DMS53 (cell line): Measurements from ENCODE around the gene SUFU.

Experiments
- DNase-seq: peaks from one replicate; lab custom pipeline; 2025; lab: John Stamatoyannopoulos, UW

The SUFU gene

DNA sequence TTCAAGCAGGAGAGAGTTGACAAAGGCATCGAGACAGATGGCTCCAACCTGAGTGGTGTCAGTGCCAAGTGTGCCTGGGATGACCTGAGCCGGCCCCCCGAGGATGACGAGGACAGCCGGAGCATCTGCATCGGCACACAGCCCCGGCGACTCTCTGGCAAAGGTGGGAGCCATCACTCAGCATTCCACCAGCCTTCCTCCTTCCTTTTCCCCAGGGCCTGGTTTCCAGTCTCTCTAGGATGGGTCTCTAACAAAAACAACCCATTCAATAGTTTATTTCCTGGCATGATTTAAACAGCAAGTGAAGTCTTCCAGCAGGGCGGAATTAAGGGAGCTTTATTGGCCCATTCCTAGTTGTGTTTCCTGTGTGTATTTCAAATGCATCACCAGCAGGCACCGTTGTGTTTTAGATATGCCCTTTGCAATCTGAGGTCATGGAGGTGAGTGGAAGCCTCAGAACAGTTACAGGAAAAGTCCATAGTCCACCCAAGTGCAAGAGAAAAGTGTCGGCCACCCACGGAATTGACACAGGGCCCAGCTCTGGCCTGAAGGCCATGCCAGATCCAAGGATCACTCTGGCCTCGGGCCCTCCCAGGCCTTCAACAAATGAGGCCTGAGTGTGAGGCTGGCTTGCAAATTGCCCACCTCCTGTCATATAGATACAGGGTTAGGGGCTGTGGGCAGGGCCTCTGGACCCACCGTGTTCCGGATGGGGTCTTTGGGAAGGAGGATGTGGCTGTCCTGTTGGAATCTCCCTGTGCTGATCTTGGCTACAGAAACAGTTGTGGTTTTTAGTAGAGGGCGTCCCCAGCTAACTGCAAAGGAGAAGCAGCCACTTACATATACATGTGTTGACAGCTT lies 93.6 kb downstream of the SUFU start:
- no peak for DNase-seq

- DNase-seq: no peak
Measured at GRCh38 chr10:102598243-102598642, 94.5 kb downstream of the SUFU start.

DNA sequence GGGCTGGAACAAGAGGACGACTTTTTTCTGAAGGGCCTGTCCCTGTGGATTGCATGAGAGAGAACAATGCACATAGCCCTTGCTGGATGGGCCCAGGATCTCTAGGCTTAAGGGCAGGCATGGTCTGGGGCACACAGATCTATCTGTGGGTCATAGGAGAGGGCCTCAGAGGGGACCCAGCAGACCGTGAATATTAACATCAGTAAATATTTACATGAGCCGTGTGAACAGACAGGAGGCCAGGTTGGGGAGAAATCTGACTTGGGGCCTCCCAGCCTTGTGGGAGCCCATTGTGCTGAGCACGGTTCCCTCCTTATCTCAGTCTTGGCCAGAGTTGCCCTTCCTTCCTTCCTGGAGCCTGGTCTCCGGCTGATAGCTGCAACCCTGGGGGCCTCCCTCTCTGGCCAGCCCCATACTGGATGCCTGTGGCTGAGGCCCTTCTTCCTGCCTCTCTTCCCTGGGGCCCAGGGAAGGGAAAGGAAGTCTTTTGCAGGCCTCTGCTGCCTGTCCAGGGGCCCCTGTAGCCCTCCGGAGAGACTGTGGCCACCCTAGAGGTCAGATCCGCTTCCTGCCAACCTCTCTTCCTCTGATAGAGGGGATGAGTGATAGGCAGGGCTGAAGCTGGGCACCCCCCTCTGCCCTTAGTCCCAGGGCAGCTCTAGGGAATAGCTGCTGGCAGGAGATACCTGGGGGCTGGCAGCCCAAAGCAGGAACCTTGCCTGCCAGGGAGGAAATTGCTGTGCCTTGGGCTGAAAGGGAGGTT lies 96.0 kb downstream of the SUFU start:
- peak; percentile 85 for DNase-seq

DNA sequence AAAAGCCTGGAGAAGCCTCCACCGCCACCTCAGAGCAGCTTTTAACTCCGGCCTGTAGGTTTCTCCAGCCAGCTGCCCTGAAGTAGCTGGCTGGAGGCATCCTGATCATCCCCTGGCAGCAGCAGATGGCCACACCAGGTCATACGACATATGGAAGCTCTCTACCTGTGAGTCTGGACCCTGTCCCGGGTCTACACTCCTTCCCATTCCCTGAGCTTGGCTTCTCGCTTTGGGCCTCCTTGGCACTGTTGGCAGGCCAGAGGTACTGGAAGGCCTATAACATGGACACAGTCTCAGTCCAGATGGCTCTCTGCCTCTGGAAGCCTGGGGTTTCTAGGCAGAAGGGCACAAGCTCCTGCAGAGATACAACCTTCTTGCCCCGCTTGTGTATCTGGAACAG lies 97.0 kb downstream of the SUFU start:
- no peak for DNase-seq

DNA sequence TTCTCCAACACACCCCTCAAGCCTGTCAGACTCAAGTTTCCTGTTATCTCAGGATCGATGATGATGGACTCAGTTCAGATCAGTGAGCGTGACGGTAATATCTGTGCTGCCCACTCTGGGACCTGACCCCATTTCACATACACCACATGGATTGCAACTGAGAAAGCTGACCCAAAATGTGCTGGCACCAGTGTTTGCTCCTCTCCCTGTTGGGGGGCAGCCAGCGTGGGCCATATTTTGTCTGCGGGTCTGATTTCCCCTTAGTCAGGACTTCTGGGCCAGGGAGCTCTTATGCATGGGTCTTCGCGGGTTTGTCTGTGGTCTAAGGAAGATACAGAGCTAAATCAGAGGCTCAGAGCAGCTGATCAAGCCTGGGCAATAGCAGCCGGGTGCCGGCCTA lies 97.9 kb downstream of the SUFU start:
- DNase-seq: no peak

GRCh38 chr10:102602272-102603045 lies 98.7 kb downstream of the SUFU start:
- DNase-seq: no peak

GRCh38 chr10:102603946-102604345 lies 100.2 kb downstream of the SUFU start:
- DNase-seq: no peak

DNA sequence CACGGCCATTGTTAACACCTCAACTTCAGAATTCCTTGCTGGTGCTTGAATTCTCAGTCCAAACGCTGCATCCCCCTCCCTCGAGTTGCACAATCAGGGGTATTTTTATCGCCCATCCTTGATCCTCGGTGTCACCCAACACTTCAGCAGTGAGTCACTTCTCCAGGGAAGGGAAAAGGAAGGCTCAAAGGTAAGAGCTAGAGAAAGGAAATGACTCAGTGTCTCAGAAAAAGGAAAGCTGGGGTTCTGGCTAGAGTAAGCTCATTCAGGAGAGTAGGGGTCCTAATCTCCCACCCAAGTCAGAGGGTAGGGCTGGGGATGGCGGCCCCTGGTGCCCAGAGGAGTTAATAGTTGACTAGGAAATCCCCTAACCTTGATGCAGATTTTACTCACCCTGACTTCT lies 100.7 kb downstream of the SUFU start:
- DNase-seq: peak; percentile 26

DNA sequence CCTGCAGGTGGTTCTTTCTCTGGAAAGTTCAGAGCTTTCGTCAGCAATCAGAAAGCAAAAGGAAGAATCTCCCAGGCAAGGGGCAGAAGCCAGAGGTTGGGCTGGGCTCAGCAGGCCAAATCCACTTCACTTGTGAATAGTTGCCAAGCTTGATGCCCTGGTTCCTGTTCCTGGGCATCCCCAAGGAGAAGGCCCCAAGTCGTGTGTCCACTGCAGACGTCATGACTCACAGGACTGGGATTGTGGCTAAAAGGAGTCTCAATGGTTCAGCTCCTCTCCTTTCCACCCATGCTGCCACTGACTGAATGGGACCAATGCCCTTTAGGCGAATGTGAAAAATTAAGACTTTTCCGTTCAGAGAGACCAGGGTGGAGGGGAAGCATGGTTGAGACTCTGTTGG lies 101.9 kb downstream of the SUFU start:
- DNase-seq: no peak

DNA sequence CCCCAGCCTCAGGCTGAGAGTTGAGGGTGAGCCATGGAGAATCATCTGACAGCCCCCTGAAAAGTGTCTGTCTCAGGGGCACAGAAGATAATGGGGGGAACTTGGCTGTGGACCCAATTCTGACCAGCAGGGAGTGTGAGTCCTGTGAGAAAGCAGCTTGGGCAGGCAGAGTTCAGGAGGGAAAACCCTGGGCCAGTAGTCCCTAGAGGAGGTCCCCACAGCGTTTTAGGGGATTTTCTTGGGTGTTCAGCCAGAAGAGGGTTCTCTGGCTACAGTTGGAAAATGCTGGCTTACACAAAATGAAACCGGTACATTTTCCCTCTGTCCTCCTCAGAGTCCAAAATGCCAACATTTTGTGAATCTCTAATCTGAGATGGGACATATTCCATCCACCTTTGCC lies 104.7 kb downstream of the SUFU start:
- DNase-seq: no peak

DNA sequence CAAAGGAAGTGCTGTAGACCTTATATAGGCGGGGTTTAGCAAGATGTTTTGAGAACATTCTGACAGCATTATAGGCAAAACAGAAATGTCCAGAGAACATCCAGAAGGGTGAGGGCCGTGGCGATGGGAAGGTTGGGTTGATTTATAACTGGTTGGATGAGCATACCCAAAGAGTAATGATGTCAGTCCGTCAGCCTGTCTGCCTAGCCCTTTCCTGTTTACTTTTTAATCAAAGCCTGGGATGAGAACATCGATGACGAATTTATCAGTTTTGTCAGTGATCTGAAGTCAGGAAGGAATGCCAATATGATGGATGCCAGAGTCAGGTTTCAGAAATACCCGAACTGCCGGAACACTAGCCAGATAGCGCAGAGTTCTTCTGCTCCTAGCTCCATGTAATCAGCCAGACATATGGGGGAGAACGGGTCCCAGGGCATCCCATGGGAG lies 106.7 kb downstream of the SUFU start:
- DNase-seq: no peak

DNA sequence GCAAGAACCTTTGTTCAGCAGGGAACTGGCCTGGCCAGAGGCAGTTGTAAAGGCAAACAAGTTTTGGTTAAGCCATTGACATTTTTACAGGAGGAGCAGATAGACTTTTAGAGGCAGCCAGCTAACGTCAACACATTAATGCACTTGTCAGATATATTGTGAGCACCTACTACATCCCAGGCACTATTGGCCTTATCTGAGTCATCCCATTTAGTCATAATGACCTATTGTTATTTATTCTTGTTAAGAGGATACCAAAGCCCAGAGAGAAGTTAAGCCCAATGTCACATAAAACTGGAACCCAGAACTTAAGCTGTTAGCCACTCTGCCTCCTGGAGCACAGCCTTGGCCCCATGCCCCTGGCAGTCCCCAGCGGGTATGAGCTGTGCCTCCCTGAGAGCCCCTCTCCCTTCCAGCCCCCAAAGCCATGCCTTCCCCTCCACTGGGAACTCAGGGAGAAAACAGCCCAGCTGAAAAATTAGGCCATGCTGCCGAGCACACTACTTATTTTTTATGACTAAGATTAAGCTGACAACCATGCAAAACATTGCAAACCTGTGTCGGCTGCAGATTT lies 107.8 kb downstream of the SUFU start:
- no peak for DNase-seq

- no peak for DNase-seq
Measured at GRCh38 chr10:102612964-102613275, 109.1 kb downstream of the SUFU start.

- DNase-seq: no peak
Measured at GRCh38 chr10:102613286-102613685, 109.5 kb downstream of the SUFU start.

DNA sequence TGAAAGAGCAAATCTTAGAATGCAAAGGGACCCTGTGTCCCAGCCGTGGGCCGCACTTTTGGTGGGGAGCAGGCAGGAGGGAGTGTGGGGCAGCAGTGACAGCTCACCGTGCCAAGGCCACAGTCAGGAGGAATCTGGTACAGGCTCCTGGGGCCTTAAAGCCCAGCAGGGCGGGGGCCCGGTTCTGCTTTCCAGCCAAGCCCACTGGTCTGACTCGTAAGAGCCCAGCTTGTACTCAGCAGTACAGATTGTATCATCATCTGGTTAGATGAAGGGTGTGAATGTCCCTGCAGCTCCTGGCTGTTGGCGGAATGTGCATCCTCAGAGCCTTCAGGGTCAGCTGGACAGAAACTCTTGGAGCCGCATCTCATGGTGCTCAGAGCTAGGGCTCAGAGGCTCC lies 110.0 kb downstream of the SUFU start:
- DNase-seq: no peak

DNA sequence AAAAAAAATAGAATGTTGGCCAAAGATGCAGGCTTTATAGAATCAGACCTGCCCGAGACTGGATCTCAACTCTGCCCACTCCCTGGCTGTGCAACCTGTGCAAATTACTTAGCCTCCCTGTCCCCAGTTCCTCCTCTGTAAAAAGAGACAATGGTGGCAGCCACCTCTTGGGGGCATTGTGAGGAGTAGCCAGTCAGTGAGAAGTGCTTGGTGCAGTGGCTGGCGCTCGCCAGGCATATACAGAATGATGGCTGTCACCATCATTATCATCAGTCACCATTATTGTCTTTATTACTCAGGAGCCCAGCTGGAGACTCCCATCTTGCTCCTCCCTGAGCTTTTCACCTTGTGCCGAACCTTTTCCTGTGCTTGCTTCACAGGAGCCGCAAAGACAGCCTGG lies 111.1 kb downstream of the SUFU start:
- DNase-seq: no peak

DNA sequence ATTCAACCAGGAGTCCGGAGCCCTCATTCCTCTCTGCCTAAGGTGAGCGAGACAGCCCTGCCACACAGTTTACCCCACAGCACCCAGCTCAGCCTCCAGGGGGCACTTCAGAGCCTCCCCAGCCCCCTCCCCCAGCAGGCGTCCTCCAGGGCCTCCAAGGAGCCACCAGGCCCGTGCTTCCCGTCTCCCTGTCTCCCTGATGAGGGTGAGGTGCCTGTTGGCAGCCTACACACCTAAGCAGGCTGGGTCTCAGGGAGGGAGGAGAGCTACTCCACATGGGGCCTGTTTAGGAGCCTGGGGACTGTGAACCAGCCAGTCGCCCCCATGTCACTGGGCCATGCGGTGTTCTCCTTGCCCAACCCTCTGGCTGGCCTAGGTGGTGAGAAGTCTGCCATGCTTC lies 111.6 kb downstream of the SUFU start:
- DNase-seq: peak; percentile 29

DNA sequence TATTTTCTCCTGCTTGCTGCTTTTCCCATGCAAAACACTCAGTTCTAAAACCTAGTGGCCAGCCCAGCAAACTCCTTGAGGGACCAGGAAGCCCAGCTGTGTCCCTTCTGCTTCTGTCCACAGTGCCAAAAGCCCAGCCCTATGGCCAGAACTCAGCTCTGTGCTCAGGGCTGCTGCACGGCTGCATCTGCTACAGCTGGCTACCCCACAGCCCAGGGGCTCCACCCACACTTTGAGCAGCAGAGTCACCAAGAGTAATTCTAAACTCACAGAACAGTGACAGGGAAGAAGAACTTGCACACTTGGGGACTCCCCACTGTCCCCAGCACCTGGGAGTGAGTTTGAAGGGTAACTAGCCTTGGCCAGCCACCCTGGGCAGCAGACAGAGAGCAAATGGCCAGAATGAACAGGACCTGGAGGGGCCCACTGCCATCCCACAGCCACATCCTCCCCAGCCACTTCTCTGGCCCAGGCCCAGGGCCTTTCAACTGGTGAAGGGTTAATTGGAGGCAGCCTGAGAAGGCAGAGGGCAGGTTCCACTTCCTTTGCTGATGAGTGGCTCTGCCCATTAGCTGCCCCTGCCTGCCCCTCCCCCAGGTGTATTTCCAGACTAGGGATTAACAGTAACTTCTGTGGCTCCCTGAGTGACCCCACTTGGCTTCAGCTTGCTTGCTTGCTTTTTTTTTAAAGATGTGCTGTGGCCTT lies 112.4 kb downstream of the SUFU start:
- DNase-seq: no peak

DNA sequence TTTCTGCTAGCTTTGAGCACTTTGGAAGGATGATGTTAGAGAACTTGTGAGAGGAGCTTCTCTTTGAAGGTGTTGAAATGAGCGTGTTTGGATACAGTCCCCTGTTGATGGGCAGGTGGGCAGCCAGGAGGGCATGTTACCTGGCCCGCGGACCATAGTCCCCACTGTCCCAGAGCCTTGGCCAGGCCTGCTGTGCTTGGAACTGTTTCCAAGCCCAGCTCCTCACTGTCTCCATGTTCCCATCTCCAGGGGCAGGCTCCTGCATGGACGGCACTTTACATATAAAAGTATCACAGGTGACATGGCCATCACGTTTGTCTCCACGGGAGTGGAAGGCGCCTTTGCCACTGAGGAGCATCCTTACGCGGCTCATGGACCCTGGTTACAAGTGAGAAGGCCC lies 113.3 kb downstream of the SUFU start:
- DNase-seq: no peak

DNA sequence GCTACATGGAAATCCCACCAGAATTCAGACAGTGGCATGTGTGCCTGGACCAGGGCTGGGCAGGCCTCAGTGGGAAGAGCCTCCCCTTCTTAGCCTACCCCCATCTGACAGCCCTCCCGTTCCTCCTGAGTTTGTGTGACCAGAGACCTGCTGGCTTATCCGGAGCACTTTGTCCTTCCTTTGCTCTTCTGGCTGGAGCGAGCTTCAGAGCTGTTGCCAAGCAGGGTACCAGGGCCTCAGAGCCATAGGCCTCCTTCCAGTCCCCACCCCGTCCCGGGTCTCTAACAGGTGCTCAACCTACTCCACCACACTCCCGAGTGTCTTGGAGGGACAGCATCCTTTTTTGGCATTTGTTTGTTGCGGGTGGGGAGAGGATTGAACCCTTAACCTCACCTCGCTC lies 114.0 kb downstream of the SUFU start:
- no peak for DNase-seq

GRCh38 chr10:102619281-102619981 lies 115.7 kb downstream of the SUFU start:
- no peak for DNase-seq
